Suprapubic skin (tissue), 4 donors: ENCODE measurements around the gene INF2.

Experiments used
- POLR2A ChIP-seq, 2 donors: fragments of 450-650 bp; IDR thresholded peaks; one replicate each; pipeline ENCODE4 v1.6.1; 2017; ENCODE audit warnings: antibody characterized with exemption in 2 of 2, mild to moderate bottlenecking in 2 of 2, moderate library complexity in 2 of 2
- POLR2AphosphoS5 ChIP-seq, 3 donors: sonication (generic); formaldehyde crosslinking; IDR thresholded peaks; one replicate each; pipeline ENCODE4 v1.6.1; 2017; ENCODE audit warnings: antibody characterized with exemption in 3 of 3

- TF ChIP-seq POLR2A (IDR thresholded peaks at IDR 0.05) (no peak), POLR2AphosphoS5 (IDR thresholded peaks at IDR 0.05) (no peak)
These were observed 39.1 kb upstream of the INF2 start for GRCh38 chr14:104650057-104650980.
